CD4-positive, alpha-beta T cell treated with Interleukin-17A for 1 hour (primary cell): ENCODE data around the gene TSPYL1.

Experiments used
- DNase-seq: peaks from one replicate; pipeline ENCODE4 v3.0.0-alpha.2; 2020

The TSPYL1 gene

GRCh38 chr6:116255246-116255800 lies 24.4 kb downstream of the TSPYL1 start:
- no peak for DNase-seq

DNA sequence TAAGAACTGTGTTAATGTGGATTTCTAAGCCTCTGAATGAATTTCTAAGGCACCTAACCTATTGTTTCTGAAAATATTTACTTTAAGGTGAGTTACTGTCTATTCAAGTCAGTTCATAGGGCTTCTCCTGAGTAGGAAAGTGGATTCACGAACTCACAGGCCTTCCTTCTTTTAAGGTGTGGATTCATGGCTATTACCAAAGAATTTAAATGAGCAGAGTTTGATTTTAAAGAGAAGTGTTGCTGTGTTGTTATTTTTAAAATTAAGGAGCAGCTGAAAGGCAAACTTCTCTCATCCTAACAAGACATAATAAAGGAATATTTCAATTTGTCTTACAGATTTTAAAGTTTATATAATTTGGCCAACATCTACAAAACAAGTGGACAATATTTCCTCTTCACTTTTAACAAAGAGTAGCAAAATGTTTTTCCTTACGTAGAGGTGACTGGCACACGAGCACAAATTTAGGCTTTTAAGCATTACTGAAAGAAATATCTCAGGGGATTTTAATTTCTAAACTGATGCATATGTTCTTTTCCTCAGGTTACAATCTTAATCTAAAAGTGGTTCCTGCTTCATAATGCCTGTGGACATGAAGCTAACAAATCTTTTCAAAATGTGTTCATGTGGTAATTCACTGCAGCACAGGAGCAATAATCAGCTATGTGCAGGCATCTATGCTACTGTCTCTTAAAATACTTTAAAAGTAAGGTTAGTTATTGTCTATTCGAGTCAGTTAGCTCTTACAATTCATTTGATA lies 25.3 kb downstream of the TSPYL1 start:
- DNase-seq, result no peak

DNA sequence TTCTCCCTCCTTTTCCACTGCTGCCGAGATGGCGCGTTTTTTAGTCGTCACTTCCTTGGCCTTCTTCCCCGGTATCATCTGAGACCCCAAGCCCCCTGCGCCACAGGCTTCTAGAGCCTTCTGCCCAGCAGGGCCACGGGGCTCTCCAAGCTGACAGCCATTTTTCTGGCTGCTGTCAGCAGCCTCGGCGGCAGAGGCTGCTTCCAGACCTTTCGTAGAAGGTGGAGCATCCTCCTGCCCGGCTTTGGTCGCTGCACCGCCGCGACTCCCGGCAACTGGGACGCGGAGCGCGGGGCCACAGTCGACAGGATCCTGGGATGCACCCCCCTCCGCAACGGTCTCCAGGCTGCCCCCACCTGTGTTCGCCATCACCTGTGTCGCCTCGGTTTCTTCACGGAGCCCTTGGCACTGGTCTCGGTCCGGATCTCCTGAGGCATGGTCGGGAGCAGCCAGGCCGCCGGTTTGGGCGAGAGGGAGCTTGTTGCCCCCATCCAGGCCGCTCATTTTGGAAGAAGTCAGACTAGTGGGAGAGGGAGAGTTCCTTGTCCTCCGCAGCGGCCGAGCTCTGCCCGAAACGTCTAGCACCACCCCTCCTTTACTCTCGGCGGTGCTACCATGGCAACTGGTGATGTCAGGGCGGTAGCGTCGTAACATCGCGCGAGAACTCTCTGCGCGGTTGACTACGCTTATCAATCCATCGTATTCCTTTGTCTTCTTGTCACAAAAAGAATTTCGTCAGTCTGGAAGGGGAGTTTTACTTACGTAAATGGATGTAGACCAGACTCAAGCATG lies 26.0 kb downstream of the TSPYL1 start, which contains the start of gene TSPYL4:
Gene TSPYL4, minus strand, starts transcription at position 571 of the 792 bp plus-strand sequence. Its CDS starts 67 bp downstream, at position 504.
- peak; percentile 96 for DNase-seq

DNA sequence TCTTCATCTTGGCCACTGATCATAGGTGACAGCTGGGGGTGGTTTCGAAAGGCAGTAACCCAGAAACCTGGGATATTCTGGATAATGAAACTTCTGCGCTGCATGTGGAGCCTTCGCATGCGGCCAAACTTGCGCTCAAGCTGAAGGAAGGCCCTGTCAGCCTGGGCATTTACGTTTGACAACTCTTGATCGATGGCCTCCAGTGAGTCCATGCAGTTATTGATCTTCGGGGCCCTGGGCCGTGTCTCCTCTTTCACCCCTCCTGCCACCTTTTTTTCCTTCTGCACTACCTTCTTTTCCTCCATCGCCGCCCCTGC lies 26.6 kb downstream of the TSPYL1 start:
- no peak for DNase-seq

GRCh38 chr6:116251568-116252384 lies 28.0 kb downstream of the TSPYL1 start:
- DNase-seq, result no peak

DNA sequence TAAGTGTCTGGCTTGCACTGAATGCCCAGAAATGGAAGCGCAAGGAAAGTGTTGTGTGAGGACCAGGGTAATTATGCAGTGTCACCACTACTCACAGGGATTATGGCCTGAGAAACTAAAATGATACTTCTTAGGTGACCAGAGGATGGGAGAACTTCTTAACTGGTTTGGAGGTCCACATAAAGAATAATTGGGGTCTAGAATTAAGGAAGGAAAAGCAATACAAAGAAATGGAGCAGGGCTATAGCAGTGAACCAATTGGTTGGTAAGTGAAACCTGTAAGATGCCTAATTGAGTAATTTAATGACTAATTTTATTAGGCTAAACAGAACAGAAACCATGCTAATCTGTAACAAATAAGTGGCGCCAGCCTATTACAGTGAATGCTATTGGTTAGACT lies 31.2 kb downstream of the TSPYL1 start:
- no peak for DNase-seq

GRCh38 chr6:116247285-116247684 lies 32.4 kb downstream of the TSPYL1 start:
- DNase-seq, result no peak

GRCh38 chr6:116246089-116246488 lies 33.6 kb downstream of the TSPYL1 start:
- DNase-seq, result no peak

DNA sequence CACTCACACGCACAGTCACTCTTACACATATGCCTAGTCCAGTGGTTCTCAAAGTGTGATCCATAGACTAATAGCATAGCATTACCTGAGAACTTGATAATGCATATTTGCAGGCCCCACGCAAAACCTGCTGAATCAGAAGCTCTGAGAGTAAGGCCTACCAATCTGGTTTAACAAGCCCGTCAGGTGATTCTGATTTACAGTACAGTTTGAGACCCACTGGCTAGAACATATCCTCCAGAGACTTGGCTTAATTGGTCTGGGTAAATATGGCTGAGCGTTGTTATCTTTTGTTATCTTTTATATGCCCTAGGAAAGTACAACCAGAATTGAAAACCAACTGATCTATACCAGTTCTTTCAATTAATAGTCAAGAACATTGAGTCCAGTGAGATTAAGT lies 35.4 kb downstream of the TSPYL1 start:
- no peak for DNase-seq

DNA sequence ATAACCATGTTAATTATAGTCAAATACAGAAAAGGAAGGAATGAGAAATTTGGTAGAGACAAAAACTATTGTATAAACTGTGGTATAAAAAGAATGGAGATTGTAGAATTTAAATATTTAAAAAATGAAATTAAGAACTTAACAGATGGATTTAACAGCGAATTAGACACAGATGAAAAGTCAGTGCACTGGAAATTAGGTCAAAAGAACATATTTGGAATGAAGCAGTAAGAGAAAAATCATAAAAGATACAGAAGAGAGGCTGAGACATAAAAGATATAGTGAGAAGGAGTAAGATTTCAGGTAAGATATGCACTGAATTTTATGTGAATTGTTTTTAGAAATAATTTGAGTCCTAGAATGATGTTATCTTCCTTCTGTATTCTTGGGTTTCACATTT lies 39.9 kb downstream of the TSPYL1 start:
- DNase-seq, result no peak

GRCh38 chr6:116239256-116239655 lies 40.5 kb downstream of the TSPYL1 start:
- no peak for DNase-seq

- DNase-seq, result no peak
These were observed 41.6 kb downstream of the TSPYL1 start for GRCh38 chr6:116238083-116238482.

DNA sequence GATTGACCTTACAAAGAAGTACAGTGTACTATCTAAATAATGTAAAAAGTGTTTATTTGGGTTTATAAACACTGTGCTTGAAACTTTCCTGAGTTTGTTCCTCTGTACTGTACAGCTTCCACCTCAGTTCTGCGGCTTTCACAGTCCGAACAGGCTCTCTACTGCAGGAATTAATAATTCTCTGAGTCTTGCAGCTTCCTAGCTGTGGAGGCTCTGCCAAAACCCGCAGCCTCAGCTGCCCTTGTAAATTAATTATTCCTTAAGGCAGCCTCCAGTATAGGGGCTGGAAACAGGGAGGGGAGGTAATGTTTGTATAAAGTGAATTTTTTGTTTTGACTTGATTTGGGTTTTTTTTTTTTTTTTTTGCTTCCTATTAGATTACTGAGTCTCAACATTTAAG lies 45.0 kb downstream of the TSPYL1 start:
- DNase-seq, result no peak

DNA sequence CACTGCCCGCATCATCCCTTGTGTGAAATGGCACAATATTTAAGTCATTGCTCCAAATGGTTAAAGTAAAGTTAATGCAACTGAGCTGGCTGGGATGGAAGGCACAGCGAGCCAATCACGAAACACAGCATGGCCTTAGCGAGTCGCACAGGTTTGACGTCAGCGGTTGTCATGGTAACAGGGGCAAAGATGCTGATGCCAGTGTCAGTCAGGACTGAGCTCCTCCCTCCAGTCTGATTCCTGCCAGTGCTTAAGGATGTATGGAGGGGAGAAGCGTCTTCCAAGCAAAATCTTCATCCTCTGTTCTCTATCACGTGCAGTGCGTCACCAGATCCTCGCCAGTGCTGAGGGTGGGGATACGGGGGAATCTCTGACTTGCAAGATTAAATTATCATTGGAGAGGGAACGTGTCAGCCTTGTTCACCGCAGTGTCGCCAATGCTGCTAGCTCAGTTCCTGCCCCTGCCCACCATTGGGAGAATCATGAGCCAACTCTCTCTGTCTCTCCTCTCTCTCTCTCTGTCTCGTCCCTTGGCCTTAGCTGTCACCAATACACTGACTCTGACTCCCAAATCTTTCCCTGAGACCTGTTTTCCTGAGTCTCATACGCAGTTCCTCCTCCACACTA lies 50.3 kb downstream of the TSPYL1 start:
- DNase-seq, result no peak
